HG03108 (cell line): Measurements from ENCODE around the gene ADAMTSL1.
"Not testable (repeated sequence)": the region's sequence is repeated elsewhere in the genome, so short reads cannot be mapped to it uniquely, and the experiment has no call there.

Experiments
- ATAC-seq: cut with Tn5 transposase; IDR thresholded peaks from one replicate; pipeline ENCODE4 v1.9.1; 2021; ENCODE audit warnings: moderate library complexity; ENCODE audit not compliant: unreplicated experiment

Gene ADAMTSL1

GRCh38 chr9:18920141-18921084, 446.5 kb downstream of the ADAMTSL1 start:
- no peak for ATAC-seq

GRCh38 chr9:18921366-18922075, 447.6 kb downstream of the ADAMTSL1 start:
- no peak for ATAC-seq

- ATAC-seq: no peak
These were observed 448.4 kb downstream of the ADAMTSL1 start for GRCh38 chr9:18922161-18922885.

GRCh38 chr9:18923167-18923566, 449.2 kb downstream of the ADAMTSL1 start:
- no peak for ATAC-seq

- ATAC-seq: no peak
These were observed 449.9 kb downstream of the ADAMTSL1 start for GRCh38 chr9:18923671-18924430.

GRCh38 chr9:18925880-18926279, 451.9 kb downstream of the ADAMTSL1 start:
- no peak for ATAC-seq

GRCh38 chr9:18926513-18926912, 452.6 kb downstream of the ADAMTSL1 start:
- ATAC-seq: no peak

GRCh38 chr9:18928711-18929110, 454.8 kb downstream of the ADAMTSL1 start:
- no peak for ATAC-seq

GRCh38 chr9:18930611-18931010, 456.7 kb downstream of the ADAMTSL1 start:
- not testable (repeated sequence) for ATAC-seq

GRCh38 chr9:18935541-18935940, 461.6 kb downstream of the ADAMTSL1 start:
- ATAC-seq: no peak

GRCh38 chr9:18936094-18936871, 462.3 kb downstream of the ADAMTSL1 start:
- ATAC-seq: no peak

GRCh38 chr9:18939943-18940342, 466.0 kb downstream of the ADAMTSL1 start:
- no peak for ATAC-seq

- no peak for ATAC-seq
These were observed 467.2 kb downstream of the ADAMTSL1 start for GRCh38 chr9:18941060-18941740.

GRCh38 chr9:18942801-18943200, 468.8 kb downstream of the ADAMTSL1 start:
- no peak for ATAC-seq

- ATAC-seq: no peak
These were observed 474.0 kb downstream of the ADAMTSL1 start for GRCh38 chr9:18947892-18948339.

- ATAC-seq: no peak
These were observed 478.0 kb downstream of the ADAMTSL1 start for GRCh38 chr9:18951936-18952335.

GRCh38 chr9:18955626-18956025, 481.7 kb downstream of the ADAMTSL1 start:
- no peak for ATAC-seq
